HepG2 (cell line): Measurements from ENCODE around the gene RAB34. TPM values are rescaled to one million over a fixed set of nuclear protein-coding genes. Genes with fewer than 3 reads are reported as not detected.

Experiments used
- AHR ChIP-seq: IDR thresholded peaks from 2 replicates; pipeline ENCODE4 v1.6.1; 2018; ENCODE audit warnings: missing genetic modification reagents, missing compliant biosample characterization
- DMTF1 ChIP-seq: sonication (generic); formaldehyde crosslinking; IDR thresholded peaks from 2 replicates; pipeline ENCODE4 v1.4.0; 2020; ENCODE audit warnings: mild to moderate bottlenecking, missing genetic modification reagents
- FOSL2 ChIP-seq: sonication (generic); formaldehyde crosslinking; IDR thresholded peaks from 2 replicates; pipeline ENCODE4 v1.4.0; 2020; ENCODE audit warnings: missing genetic modification reagents
- GZF1 ChIP-seq: sonication (generic); formaldehyde crosslinking; IDR thresholded peaks from 2 replicates; pipeline ENCODE4 v1.5.1; 2020; ENCODE audit warnings: mild to moderate bottlenecking, missing genetic modification reagents
- MTA3 ChIP-seq: sonication (generic); formaldehyde crosslinking; IDR thresholded peaks from 2 replicates; pipeline ENCODE4 v1.4.0; 2020; ENCODE audit warnings: missing genetic modification reagents
- MYNN ChIP-seq: sonication (generic); formaldehyde crosslinking; IDR thresholded peaks from 2 replicates; pipeline ENCODE4 v1.4.0; 2020; ENCODE audit warnings: mild to moderate bottlenecking, low read depth, missing genetic modification reagents
- SIN3A ChIP-seq: IDR thresholded peaks from 2 replicates; pipeline ENCODE4 v1.6.1; 2011; ENCODE audit warnings: low read depth, mild to moderate bottlenecking, control low read depth, low read length, borderline replicate concordance
- ZBTB43 ChIP-seq: sonication (generic); formaldehyde crosslinking; conservative IDR thresholded peaks from 2 replicates; pipeline ENCODE4 v1.4.0; 2020; ENCODE audit warnings: missing genetic modification reagents
- ZBTB49 ChIP-seq: sonication (generic); formaldehyde crosslinking; IDR thresholded peaks from 2 replicates; pipeline ENCODE4 v1.4.0; 2020; ENCODE audit warnings: missing genetic modification reagents, borderline replicate concordance
- ZFP1 ChIP-seq: IDR thresholded peaks from 2 replicates; pipeline ENCODE4 v1.6.1; 2016
- ZHX2 ChIP-seq, 2 experiments: sonication (generic) in 1 of 2; formaldehyde crosslinking in 1 of 2; IDR thresholded peaks; 2 replicates each; pipeline versions ENCODE4 v1.6.1 to v1.9.0; 2014 to 2022; ENCODE audit warnings: antibody characterized with exemption in 1 of 2, borderline replicate concordance in 1 of 2, inconsistent platforms in 1 of 2, low read depth in 1 of 2, missing genetic modification reagents in 1 of 2
- ZNF331 ChIP-seq: sonication (generic); formaldehyde crosslinking; IDR thresholded peaks from 2 replicates; pipeline ENCODE4 v1.4.0; 2020; ENCODE audit warnings: missing genetic modification reagents
- ZNF543 ChIP-seq: sonication (generic); formaldehyde crosslinking; IDR thresholded peaks from 2 replicates; pipeline ENCODE4 v1.4.0; 2020; ENCODE audit warnings: mild to moderate bottlenecking, missing genetic modification reagents
- ZNF724P ChIP-seq: sonication (generic); formaldehyde crosslinking; IDR thresholded peaks from 2 replicates; pipeline ENCODE4 v1.8.0; 2022; ENCODE audit warnings: missing genetic modification reagents, borderline replicate concordance
- ZNF816 ChIP-seq: sonication (generic); formaldehyde crosslinking; IDR thresholded peaks from 2 replicates; pipeline ENCODE4 v1.8.0; 2022; ENCODE audit warnings: missing genetic modification reagents, mild to moderate bottlenecking, borderline replicate concordance
- ZNF841 ChIP-seq: sonication (generic); formaldehyde crosslinking; IDR thresholded peaks from 2 replicates; pipeline ENCODE4 v1.8.1; 2023; ENCODE audit warnings: missing genetic modification reagents, borderline replicate concordance
- polyA plus RNA-seq, 8 experiments: library from polyadenylated mRNA; depleted of rRNA in 3 of 8; stranded (reverse) in 7 of 8; unstranded in 1 of 8; fragments of >200 nt; fragmentation: Illumina TruSeq in 4 of 8; extraction: Trizol in 4 of 8; gene quantifications; 2 replicates each; pipeline versions ENCODE4 v1.2.1 to v1.2.3, GENCODE V29; 2011 to 2016; ENCODE audit warnings: low read depth in 4 of 8, missing spikeins in 1 of 8, mixed read lengths in 1 of 8; ENCODE audit not compliant: insufficient read depth in 1 of 8
- total RNA-seq, 5 experiments: library from RNA; depleted of rRNA; stranded (reverse); fragments of >200 nt; fragmentation: Illumina TruSeq; extraction: Trizol; gene quantifications; 2 replicates each; pipeline ENCODE4 v1.2.3, GENCODE V29; 2016; ENCODE audit warnings: low read depth in 1 of 5

RAB34 gene
- total and polyA plus RNA-seq, 2 of the 13 experiments (the other 11 are each of a cell fraction or from before 2014, with no cell fraction given) = 0.49 TPM; not detected in 1

- TF ChIP-seq DMTF1 (no peak), ZFP1 (CRISPR knock-in tag) (0 out of 2 replicates have a peak, but pooled peaks have one; percentile 24), MYNN (CRISPR knock-in tag) (no peak), ZNF724P (CRISPR knock-in tag) (no peak), FOSL2 (CRISPR knock-in tag) (peak; percentile 34; the same call in 1 of the 2 replicates), SIN3A (peak; percentile 49; the same call in 1 of the 2 replicates), GZF1 (CRISPR knock-in tag) (no peak), ZNF543 (no peak), ZBTB43 (no peak), ZNF816 (CRISPR knock-in tag) (no peak), AHR (CRISPR knock-in tag) (0 out of 2 replicates have a peak, but pooled peaks have one; percentile 26), ZHX2 (IDR thresholded peaks at IDR 0.05; ENCODE audit: low read depth) (no peak), ZHX2 (CRISPR knock-in tag; IDR thresholded peaks at IDR 0.05; ENCODE audit: borderline replicate concordance) (no peak), MTA3 (no peak), ZBTB49 (CRISPR knock-in tag) (peak; percentile 36; the same call in 1 of the 2 replicates), ZNF331 (CRISPR knock-in tag) (peak; percentile 69; the same call in 1 of the 2 replicates), ZNF841 (CRISPR knock-in tag) (no peak)
Observed at GRCh38 chr17:28750178-28751047, 32.7 kb upstream of the RAB34 start (continued).
